Measurements from ENCODE around the gene ARL6IP5.

The ARL6IP5 gene

DNA sequence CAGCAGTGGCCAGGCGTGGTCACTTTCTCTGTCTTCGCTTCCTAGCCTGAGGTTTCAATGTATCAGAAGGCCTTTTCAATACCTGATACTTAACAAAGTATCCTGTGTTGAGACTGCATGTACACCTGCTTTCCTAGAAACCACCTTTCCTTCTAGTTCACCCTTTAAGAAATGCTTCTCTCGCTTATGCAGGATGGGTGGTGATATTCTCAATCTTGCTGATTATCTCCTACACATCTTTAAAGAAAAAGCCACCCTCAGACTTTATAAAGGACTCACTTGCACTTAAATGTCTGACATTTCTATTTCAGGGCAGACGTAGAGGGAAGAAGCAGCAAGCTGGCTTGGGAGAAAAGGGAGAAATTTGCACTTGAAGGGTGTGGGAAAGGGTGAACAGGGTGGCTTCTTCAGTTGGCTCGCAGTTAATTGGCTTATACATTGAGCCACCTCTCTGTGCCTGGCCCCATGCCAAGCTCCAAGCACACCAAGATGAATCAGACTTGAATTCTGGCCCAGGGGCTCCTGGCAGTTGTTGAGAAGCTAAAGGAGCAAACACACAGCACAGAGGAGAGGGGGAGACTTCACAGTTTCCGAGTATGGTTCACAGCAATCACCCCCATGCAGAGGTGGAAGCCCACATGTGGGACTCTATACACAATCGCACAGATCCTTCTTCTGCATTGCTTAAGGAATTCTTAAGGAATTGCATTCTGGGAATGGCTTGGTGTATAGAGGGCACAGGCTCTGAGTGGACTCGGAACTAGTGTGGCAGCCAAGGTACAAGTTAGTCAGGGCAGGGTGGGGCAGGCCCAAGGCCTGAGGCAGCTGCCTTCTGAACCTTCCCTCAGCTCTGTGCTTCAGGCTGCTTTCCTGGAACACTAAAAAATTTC is 1.3 kb downstream of the ARL6IP5 start:
- no peak for DNase-seq

DNA sequence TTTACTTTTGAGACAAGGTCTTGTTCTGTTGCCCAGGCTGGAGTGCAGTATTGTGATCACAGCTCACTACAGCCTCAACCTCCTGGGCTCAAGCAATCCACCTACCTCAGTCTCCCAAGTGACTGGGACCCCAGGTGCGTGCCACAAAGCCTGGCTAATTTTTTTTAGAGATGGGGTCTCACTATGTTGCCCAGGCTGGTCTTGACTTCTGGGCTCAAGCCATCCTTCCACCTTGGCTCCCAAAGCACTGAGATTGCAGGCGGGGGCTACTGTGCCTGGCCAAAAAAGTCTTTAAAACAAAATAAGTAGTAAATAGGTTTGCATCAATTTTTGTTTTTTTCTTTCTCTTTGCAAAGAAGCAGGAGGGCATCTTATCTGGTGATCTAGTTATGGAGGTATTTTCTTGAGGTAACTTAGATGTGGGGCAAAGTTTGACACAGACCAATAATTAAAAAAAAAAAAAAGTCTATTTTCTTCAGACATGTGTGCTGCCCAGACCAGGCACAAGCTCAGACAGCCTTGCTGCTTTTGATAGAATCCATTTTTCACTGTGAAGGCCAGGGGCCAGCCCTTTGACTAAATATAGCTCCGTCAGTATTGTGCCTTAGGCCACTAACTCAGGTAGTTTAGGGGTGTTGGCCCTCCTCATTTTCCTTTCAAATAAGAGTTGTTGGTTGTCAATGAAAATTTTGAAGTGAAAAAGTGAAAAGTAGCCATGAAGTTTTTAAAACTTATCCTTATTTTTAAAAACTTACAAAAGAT is 2.5 kb downstream of the ARL6IP5 start:
- no peak for DNase-seq

DNA sequence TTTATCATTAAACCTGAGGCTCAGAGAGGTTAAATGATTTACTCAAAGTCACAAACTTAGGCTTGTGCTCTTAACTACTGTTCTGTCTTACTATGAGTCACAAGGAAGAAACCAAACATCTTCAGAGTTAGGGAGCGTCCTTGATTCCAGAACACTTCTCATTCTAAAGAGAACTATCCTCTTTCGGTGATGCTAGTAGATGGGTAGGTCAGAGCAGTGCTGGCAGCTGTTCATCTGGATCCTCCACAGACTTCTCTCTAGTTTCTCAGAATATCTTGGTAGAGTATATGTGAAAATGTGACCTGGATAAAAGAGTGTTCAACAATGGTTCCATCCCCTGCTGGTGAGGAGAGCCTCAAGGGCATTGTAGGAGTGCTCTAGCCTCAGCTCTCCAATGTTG is 3.3 kb downstream of the ARL6IP5 start:
- no peak for DNase-seq

DNA sequence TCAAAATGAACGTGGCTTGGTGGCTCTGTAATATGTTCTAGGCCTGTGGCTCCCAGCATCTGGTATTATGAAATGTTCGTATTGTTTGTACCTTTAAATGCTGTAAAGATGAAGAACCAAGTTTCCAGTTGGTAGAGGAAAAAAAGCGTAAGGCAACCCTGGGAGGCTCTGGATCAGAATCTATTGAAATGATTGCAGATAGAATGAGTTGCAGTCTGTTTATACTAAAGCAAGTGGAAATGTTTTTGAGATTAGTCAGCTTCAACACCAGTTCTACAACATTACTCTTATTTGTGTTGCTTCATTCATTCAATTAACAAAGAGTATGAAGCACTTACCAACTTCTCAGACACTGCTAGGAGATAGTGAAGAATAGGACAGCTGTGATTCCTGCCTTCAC is 5.3 kb downstream of the ARL6IP5 start:
- no peak for DNase-seq

DNA sequence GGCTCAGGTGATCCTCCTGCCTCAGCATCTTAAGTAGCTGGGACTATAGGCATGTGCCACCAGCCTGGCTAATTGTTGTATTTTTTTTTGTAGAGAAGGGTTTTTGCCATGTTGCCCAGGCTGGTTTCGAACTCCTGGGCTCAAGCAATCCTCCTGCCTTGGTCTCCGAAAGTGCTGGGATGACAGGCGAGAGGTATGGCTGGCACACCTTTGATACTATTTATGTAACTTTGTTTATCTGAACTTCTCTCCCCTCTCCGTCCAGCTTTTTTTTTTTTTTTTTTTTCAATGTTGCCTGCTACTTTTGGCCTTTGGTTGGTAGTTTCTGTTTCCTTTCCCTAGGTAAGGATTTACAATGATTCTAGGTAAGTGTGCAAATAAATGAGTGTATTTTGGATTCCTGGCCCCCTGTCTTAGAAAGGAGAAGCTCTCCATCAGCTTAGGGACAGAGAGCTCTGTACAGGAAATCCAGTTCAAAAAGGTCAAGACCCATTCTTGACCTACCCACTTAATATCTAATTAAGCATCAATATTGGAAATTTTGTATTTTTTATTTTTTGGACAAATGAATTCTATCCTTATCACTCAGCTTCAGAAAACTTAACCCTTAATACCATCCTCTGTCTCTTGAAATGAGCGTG is 6.8 kb downstream of the ARL6IP5 start:
- DNase-seq, result no peak

DNA sequence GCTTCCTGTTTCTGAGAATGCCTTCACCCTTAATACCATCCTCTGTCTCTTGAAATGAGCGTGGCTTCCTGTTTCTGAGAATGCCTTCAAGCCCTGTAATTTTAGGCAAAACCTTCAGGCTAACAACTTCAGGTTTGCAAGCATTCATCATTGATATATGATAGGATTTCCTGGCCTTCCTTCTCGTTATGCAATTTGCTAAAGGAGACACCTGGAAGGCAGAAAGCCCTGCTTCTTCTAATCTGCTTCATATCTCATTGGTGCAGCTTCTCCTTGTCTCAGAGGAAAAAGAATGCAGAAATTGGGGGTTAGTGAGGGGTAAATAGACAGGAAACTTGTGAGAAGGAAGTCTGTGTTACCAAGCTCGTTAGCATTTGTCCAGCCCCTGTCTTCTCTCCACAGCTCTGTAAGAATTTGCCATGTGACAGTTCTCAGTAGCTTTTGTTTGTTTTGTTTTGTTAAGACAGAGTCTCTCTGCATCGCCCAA is 7.3 kb downstream of the ARL6IP5 start:
- no peak for DNase-seq

DNA sequence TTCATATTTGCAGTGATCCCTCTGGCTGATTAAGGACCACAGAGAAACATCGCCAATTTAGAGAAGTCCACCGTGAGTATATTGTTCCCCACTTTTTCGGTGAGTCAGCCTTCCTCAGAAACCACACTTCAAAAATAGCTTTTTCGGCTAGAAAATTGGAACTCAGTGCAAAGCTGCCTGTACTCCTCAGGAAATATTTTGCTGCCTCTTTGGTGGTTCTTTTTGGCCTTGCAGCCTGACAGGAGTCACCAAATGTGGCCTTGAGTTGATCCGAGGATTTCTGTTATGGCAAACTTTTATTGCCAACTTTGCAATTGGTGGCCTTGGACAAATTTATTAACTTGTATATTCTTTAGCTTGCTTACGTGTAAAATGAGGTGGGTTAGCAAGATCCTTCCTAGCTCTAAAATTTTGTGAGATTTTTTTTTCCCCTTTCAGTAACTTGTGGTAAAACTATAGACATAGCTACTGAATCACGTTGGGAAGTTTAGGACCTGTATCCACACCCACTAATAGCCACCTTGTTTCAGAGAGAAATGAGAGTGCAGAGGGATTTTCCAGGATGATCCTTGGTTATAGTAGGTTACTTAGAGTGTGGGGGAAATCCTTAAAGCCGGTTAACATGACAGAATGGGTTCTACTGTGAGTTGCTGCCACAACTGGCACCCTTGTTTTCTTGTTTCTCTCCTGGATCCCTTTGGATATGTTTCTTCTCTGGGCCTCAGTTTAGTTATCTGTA is 9.9 kb downstream of the ARL6IP5 start:
- no peak for DNase-seq

DNA sequence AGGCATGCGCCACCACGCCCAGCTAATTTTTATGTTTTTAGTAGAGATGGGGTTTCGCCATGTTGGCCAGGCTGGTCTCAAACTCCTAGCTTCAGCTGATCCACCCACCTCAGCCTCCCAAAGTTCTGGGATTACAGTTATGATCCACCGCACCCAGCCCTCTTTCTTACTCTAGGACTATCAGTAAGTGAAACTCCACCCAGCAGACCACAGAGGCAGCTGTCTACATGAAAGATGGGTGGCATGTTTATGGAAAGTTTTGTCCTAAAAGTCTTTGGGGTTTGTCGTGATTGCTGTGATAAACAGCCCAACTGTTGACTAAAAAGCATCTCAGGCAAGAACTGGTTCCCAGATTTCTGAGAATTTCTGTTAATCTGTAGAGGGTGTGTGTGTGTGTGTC is 10.9 kb downstream of the ARL6IP5 start:
- no peak for DNase-seq

DNA sequence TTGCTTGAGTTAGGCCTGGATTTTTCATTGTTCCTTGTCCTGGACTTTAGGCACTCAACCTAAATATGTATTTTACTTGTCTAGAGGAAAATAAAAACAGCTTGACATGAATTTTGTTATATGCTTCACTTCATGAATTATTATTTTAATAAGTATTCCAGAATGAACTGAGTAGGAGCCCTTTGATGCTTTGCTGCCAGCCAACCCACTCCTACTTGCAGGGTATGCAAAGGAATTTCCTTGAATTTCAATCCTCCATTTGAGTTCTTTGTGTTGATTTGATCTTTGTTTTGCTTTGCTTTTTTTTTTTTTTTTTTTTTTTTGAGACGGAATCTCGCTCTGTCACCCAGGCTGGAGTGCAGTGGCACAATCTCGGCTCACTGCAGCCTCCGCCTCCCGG is 11.6 kb downstream of the ARL6IP5 start:
- DNase-seq, result no peak

DNA sequence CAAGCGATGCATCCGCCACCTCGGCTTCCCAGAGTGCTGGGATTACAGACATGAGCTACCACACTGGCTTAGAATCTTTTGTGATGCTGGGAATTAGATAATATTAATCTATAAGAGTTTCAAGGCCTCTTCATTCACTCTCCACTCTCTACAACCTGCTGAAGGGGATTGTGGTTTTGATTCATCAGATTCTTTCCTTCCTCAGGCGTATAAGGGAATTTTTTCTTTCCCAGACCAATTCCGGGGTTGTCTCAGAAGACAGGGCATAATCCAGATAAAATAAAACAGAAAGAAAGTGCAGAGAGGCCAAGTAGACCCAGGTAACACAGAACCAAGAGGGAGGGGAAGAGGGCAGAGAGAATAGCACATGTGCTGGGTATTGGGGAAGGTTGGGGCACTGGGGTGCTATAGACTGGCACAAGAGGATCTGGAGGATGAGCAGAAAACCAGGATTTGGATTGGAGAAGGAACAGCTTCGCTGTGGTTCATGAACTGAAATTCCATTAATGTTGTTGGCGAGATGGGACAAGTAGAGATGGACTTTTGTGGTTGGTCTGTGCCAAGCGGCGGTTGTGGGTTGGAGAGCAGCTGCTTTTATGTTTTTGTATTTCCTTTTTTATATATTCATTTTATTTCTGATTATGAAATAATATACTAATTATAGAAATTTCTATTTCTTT is 12.8 kb downstream of the ARL6IP5 start:
- no peak for DNase-seq

DNA sequence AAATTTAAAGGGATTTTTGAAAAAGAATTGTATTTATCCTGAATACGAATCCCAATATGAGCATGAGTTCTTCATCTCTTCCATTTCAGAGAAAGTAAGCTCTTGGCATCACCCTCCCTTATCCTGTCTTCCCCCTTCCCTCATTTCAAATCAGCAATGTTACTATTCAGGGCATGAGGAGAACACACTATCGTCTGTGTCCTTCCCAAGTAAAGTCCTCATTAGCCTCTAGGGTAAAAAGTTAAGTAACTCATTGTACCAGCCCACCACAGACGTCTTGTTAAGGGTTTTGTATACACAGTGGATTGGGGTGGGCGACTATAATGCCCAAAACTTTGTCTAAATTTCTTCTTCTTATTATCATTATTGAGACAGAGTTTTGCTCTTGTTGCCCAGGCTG is 14.8 kb downstream of the ARL6IP5 start:
- DNase-seq, result no peak

DNA sequence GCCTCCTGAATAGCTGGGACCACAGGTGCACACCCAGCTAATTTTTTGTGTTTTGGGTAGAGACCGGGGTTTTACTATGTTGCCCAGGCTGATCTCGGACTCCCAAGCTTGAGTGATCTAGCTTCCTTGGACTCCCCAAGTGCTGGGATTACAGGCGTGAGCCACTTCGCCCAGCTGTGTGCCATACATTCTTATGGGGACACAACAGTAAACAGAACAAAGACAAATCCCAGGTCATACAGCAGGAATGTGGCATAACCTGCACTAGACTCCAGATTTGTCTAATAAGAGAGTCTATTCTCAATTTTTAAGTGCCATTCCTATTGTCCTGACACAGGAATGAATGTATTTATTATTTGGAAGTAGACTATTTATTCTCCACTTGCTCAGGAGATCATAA is 17.6 kb downstream of the ARL6IP5 start:
- no peak for DNase-seq

DNA sequence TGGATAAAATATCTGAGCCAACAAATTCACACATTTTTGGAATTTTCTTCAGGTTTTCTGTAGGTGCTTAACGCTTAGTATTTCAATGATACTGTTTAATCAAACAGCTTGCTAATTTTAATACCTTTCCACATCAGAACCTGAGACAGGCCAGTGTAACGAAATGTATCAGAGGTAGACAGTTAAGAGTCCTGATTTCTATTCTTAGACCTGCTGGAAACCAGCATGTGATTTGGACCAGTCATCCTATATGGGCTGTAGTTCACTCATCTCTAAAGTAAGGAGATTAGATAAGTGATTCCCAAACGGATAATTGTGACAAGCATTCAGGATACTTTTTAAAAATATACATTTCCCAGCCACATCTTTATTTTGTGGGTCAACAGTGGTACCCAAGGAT is 18.4 kb downstream of the ARL6IP5 start:
- DNase-seq, result no peak

DNA sequence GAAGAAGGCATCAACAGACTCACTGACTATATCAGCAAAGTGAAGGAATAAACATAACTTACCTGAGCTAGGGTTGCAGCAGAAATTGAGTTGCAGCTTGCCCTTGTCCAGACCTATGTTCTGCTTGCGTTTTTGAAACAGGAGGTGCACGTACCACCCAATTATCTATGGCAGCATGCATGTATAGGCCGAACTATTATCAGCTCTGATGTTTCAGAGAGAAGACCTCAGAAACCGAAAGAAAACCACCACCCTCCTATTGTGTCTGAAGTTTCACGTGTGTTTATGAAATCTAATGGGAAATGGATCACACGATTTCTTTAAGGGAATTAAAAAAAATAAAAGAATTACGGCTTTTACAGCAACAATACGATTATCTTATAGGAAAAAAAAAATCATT is 19.8 kb downstream of the ARL6IP5 start:
- DNase-seq, result no peak

DNA sequence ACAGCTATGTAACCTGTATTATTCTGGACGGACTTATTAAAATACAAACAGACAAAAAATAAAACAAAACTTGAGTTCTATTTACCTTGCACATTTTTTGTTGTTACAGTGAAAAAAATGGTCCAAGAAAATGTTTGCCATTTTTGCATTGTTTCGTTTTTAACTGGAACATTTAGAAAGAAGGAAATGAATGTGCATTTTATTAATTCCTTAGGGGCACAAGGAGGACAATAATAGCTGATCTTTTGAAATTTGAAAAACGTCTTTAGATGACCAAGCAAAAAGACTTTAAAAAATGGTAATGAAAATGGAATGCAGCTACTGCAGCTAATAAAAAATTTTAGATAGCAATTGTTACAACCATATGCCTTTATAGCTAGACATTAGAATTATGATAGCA is 20.6 kb downstream of the ARL6IP5 start:
- DNase-seq, result no peak

DNA sequence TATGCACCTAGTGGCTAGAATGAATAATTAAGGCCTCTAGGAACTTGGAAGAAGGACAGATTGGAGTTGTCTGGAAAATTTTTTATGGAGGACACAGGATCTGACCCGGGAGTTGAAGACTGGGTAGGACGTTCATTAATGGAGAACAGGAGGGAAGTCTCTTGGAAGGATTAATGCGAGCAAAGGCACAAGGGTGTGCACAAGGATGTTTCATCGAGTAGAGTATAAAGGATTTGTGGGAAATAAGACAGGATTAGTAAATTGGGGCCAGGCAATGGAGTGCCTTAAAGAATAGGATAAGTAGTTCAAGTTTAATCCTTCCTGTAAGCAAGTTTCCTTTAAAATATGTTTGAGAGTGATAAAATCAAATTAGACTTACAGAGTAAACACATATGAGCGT is 23.1 kb downstream of the ARL6IP5 start:
- DNase-seq, result no peak

DNA sequence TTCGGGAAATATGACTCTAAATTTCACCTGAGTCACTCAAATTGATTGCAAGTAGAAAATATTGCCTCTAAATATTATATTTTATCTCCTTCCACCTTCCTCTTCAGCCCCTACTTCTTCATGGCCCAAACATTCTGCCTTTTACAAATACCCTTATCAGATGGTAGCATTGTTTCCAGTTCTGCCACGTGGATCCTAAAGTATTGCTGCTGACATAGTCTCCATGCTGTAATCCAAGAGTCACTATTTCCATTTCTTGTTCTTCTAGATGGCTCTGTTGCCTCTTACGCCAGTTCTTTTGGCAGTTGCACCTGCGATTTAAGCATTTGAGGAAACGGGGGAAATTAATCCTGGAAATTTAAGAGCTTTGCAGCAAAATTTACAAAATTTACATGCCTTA is 24.1 kb downstream of the ARL6IP5 start:
- no peak for DNase-seq

DNA sequence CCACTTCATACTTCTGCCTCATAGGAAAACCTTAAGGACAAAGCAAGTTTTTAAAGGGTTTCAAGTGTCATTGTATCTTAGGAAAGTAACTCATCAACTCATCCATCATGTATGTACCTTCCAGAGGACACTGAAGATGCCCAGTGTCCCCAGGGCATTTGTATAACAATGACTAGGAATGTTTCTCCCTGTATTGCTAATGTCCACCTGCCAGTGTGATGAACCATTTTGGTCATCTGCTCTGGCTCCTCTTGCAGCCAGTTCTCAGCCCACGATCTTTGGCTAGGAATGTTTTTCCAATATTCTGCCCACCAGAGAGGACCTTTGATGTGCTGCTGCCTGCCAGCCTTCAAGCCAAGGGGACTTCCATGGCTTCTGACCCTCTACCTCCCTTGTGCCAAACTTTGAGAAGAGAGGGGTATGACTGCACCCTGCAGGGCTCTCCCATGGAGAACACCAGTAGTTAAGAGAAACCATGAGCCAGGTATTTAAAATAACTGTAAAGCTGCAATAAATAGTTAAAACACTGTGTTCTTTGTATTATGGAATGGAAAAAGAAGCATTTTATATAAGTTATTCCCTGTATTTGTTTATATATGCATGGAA is 26.3 kb downstream of the ARL6IP5 start:
- DNase-seq, result no peak

DNA sequence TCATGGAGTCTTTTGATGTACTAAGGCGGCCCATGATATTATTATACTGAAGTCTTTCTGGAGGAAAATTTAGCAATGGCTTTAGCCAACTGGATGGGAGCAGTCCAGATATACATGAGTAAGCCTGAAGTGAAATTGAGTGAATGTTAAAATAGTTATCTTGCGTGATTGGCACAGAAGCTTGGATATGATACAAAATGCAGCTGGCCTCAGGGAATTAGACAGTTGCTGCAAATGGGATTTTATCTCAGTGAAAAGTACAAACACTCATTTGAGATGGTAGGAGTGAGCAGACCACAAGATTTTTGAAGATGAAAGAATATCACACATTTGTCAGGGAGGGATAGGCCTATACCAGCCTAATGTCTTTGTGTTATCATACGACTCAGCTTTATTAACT is 28.8 kb downstream of the ARL6IP5 start:
- DNase-seq, result no peak

DNA sequence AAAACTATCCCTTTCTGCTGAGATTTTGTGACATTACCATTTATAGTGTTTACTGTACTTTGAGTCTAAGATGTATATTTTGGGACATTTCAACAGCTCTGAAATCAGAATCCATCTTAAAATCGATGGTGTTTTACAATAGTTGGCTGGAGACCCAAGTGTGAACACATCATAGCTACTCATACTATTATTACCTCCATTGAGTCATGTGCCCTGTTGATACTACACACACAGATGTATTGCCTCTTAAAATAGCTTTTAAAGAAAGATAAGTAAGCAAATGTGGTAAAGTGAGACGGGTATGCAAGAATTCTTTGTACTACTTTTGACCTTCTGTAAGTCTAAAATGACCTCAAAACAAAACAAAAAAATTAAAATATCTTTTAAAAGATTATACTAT is 31.0 kb downstream of the ARL6IP5 start:
- no peak for DNase-seq

DNA sequence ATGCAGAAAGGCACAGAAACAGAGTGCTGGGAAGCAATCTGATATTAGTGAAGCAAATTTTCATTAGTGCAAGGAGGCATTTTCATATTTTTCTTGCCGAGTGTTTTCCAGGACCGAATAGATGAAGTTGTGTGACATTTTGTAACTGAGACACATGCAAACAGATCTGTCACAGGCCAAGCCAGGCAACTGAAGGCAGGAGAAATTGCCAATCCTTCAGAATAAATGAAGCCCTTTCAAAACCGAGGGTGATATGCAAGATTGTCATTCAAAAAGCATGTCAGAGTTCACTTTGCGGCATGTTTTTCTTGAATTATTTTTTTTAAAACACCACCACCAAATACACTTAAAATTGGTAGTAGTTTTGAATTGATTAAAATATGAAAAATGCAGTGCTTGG is 31.4 kb downstream of the ARL6IP5 start:
- DNase-seq, result no peak

DNA sequence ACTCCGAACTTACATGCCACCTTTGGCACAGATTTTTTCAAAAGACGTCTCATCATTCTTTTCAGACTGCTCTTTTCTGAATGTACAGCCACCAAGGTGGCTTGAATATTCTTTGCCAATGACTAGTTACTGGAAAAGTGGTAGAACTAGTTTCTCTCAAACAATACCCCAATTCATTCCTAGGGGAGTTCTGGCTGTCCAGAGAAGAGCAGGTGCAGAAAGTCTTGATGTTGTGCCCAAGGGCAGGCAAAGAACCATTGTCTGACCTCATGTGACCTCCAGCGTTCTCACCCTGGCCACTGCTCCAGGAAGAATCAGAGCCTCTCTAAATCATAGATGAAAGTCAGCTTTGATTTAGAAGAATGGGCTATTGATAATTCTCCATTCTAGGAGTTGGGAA is 32.2 kb downstream of the ARL6IP5 start:
- no peak for DNase-seq
